GM21447 (cell line): ENCODE data around the gene WHRN.
A peak's percentile ranks its signal among the peaks of the same experiment; 100 is the strongest.

ENCODE experiments used
- ATAC-seq: cut with Tn5 transposase; IDR thresholded peaks from one replicate; pipeline ENCODE4 v1.9.1; 2021; ENCODE audit not compliant: unreplicated experiment

The WHRN gene

GRCh38 chr9:114425126-114425525, 80.1 kb downstream of the WHRN start:
- no peak for ATAC-seq

GRCh38 chr9:114424126-114424525, 81.1 kb downstream of the WHRN start:
- ATAC-seq = no peak

- ATAC-seq = no peak
Observed at GRCh38 chr9:114423181-114423580, 82.1 kb downstream of the WHRN start.

- ATAC-seq = no peak
Observed at GRCh38 chr9:114421147-114421546, 84.1 kb downstream of the WHRN start.

DNA sequence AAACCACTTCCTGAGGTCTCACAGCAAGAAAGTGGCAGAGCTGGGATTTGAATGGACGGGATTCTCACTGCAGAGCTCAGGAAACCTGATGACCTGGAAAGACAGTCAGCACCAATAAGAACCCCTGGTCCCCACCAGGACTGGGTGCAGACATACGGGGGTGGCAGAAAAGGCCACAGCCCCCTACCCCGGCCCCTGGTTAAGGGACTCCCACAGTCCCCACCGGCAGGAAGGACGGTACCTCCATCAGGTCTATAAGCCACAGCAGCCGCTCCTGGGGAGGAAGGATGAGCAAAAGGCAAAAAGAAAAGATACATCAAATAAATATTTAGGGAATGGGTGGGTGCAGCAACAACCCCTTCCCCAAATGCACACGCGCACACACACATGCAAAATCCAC, 85.5 kb downstream of the WHRN start:
- no peak for ATAC-seq

- ATAC-seq = no peak
Observed at GRCh38 chr9:114418053-114418452, 87.2 kb downstream of the WHRN start.

- ATAC-seq = no peak
Observed at GRCh38 chr9:114417511-114417910, 87.8 kb downstream of the WHRN start.

DNA sequence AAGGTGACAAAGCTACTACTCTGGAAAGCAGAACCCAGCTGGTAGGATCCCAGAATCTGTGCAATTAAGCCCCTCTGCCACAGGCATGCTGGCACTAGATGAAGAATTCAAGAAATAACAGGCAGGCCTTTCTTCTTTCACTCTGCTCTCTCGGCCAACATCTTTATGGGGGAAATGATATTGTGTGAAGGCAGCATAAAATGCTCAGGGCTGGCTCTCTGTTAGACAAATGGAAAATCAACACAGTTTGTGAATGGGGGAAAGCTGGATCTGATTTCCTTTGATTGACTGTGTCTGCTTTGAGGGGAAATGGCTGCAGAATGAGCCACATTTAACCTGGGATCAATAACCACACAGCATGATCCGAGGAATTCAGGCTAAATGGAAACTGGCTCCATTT, 88.4 kb downstream of the WHRN start:
- no peak for ATAC-seq

DNA sequence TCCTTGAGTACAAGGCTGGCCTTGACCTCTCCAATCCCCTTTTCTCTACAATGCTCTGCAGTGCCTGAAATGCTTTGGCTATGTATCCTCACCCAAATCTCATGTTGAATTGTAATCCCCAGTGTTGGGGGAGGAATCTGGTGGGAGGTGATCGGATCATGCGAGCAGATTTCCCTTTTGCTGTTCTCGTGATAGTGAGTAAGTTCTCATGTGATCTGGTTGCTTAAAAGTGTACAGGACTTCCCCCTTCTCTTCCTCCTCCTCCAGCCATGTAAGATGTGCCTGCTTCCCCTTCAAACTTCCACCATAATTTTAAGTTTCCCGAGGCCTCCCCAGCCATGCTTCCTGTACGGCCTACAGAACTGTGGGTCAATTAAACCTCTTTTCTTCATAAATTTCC, 89.0 kb downstream of the WHRN start:
- no peak for ATAC-seq

DNA sequence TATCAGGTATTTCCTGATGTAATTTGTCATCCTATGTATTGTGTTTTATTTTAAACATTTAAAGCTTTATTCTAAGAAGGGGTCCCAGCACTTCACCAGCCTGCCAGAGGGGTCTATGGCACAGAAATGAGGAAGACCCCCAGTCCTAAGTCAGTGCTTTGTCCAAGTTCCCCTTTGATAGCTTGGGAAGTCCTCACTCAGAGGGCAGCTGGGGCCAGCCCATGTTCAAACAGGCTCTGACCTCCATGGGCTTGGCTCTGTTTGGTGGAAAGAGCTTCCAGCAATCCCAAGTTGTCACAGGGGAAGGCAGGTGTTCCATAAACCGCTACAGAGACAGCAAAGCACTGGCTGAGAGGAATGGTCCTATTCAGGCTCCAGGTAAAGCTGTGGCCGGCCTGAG, 90.9 kb downstream of the WHRN start:
- ATAC-seq = no peak

GRCh38 chr9:114413861-114414301, 91.4 kb downstream of the WHRN start:
- no peak for ATAC-seq

DNA sequence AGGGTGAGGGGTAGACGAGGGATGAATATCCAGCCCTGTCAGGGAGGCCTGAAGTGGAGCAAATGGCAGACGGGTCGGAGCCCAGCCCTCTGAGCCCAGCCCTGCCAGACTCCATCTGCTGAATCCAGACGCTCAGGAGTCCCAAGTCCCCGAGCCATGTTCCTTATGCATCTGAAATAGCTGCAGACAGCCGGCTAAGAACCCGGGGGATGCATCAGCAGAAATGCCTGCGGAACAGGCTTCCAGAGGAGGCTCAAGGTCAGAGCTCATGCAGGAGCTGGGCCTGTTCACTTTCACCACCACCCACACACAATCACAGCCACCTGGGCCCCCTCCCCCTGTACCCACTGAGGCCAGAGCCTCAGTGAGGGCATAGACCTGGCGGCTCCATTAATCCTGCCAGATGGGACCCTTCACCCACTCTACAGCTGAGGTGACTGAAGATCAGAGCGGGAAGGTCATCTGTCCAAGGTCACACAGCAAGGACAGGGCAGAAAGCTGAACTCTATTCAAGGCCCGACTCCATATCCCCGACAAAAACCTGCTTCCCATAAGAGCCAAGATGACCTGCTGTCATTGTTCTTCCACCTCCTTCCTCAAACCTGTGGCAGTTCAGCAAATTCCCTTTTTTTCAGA, 93.1 kb downstream of the WHRN start:
- no peak for ATAC-seq

GRCh38 chr9:114411452-114411851, 93.8 kb downstream of the WHRN start:
- no peak for ATAC-seq

DNA sequence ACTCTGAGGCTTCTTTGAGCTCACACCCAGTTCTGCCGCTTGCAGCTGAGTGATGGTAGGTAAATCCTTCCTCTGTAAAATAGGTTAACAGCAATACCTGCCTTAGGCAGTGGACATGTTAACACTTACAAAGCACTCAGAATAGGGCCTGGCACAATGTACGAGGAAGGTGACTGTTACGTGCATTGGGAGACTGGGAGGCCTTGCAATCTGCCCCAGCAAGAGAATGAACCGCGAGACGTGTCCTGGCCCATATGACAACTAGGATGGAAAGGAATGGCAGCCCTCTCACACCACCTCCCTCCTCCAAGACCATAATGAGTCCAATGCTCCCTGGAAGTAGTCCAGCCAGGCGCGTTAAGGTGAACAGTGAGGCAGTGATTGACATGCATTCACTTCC, 94.4 kb downstream of the WHRN start:
- ATAC-seq = no peak

GRCh38 chr9:114409842-114410241, 95.4 kb downstream of the WHRN start:
- ATAC-seq = no peak

DNA sequence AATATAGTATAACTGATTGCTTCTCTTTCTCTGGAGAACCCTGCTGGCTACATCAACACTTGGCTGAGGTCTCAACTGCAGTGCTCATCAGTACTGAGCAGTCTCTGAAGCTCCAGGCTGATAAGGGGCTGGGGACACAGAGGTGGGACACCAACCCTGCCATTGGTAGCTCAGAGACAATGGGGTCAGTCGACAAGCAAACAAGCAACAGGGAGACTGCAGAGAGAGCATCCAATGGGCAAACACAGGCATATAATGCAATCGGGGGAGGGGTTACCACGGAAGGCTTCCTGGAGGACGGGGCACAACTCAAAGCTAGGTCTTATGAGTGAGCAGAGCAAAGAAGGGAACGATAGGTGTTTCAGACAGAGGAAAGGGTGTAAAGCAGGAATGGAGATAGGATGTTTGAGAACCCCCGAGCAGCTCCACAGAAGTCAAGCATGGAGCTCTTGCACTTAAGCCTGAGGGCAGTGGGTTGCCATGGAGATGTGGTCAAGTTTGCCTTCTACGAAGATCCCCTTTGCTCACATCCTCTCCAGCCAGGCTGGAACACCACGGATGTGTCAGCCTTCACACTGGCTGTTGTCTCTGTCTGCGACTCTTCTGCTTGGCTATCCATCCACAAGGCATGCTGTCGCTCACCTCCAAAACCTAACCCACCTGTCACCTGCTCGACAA, 96.0 kb downstream of the WHRN start:
- no peak for ATAC-seq

DNA sequence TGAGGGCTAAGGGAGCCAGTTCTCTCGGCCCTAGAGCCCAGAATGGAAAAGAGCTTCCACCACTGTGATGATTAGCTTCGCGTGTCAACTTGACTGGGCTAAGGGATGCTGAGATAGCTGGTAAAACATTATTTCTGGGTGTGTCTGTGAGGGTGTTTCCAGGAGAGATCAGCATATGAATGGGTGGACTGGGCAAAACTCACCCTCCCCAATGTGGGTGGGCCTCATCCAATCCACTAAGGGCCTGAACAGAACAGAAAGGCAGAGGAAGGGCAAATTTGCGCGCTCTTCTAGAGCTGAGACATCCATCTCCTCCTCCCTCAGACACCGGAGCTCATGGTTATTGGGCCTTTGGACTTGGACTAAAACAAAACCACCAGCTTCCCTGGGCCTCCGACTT, 96.6 kb downstream of the WHRN start:
- no peak for ATAC-seq

- no peak for ATAC-seq
Observed at GRCh38 chr9:114407889-114408288, 97.4 kb downstream of the WHRN start.

DNA sequence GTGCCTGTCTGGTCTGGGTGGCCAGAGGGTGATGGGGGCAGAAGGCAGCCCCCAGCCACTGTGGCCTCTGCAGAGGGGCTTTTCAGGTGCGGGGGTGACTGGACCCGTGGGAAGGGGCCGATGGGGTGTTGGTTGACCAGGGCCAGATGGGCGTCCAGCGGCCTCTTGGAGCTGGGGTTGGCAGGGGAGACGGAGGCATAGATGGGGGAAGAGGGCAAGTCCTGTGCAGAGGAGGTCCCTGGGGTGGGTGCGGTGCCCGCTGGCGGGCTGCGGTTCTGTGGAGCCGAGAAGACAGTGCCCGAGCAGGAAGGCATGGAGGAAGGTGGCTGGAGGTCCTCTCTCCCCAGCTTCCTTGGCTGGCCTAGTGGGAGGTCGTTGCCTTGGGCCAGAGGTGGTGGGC, 98.8 kb downstream of the WHRN start:
- no peak for ATAC-seq

DNA sequence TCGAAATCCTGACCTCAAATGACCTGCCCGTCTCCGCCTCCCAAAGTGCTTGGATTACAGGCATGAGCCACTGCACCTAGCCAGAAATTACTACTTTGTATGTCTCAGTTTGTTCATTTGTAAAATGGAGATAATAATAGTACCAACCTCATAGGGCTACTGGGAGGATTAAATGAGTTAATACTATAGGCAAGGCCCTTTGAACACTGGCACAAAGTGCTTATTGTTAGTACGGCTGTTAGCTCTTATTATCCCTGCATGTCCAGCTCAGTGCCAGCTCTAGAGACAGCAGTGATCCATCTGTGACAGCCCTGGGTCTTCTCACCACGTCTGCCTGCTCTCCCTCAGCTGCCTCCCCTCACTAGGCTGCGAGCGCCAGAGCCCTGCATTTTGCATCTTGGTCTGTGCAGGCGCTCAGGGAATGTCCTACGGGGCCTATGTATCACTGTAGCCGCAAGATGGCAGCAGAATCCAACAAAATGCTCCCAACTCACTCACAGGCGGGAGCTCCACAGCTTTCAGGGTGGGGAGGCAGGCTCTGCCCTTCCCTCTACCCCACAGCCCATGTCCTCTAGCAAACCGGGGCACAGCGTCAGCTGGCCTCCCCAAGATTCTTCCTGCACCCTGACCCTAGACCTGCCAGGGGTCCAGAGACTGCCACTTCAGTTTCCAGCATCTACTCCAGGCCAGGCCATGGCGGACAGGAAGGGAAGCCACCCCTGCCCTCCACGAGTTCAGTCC, 99.8 kb downstream of the WHRN start:
- ATAC-seq = peak; percentile 98

- ATAC-seq = no peak
Observed at GRCh38 chr9:114404531-114404930, 100.7 kb downstream of the WHRN start.

- no peak for ATAC-seq
Observed at GRCh38 chr9:114403153-114403756, 102.0 kb downstream of the WHRN start.
